Stimulated activated CD8-positive, alpha-beta memory T cell treated with anti-CD3 and anti-CD28 coated beads, Interleukin-12 subunit alpha, Interleukin-12 subunit beta, amount 100 ng/mL, for 4 hours (primary cell): Measurements from ENCODE around the gene PLP1.
"Not testable (repeated sequence)": the region's sequence is repeated elsewhere in the genome, so short reads cannot be mapped to it uniquely, and the experiment has no call there.

Experiments
- DNase-seq: peaks from one replicate; pipeline ENCODE4 v3.0.0-alpha.2; 2020; ENCODE audit warnings: low read depth

The PLP1 gene

DNA sequence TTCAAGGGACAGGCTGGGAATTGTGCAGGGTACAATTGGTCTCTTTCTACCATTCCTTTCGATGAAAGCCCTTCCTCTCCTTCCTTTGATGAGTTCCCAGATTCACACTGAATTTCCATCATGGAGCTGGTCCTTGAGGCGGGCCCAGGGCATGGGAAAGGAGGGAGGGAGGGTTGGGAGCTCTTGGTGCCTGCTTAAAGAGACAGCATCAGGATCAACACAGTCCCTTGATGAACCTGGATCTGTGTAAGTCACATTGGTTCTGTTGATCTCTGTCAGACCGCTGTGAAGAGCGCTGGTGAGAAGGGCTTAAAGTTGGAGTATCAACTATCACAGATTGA, 4.4 kb downstream of the PLP1 start:
- DNase-seq, result no peak

DNA sequence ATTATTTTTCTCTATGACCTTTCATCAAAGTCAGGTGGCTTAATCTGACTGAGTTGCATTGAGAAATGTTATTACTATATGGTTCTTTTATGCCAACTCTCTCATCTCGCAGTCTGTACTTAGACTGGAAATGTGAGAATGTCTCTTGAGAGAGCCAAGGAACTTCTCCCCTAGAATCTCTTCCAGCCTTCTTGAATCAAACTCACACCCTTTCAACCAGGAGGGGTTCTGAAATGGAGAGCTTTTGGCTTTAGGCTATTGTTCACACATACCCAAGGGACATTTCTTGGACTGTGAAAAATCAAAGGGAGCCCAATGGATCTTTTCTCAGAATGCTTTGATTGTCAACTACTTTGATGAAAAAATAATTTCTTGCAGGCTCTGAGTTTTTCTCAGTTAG, 5.1 kb downstream of the PLP1 start:
- DNase-seq, result no peak

DNA sequence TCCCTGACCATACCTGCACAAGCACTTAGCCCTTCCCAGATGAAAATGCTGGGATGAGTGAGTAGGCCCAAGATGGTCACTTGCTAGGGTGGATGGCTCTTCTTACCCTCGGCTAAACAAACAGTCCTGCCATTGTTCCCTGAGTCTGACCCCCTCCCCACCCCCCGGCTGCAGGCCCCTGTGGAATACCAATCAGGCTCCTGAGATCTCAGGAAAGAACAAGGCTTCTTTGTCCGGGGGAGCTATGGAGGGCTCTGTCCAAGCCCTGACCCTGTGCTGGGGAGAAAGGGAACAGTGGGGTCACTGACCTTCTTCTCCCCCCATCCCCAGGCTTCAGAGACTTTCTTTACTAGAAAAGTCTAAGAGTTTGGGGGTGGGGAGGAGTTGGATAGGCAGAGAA, 6.0 kb downstream of the PLP1 start:
- no peak for DNase-seq

DNA sequence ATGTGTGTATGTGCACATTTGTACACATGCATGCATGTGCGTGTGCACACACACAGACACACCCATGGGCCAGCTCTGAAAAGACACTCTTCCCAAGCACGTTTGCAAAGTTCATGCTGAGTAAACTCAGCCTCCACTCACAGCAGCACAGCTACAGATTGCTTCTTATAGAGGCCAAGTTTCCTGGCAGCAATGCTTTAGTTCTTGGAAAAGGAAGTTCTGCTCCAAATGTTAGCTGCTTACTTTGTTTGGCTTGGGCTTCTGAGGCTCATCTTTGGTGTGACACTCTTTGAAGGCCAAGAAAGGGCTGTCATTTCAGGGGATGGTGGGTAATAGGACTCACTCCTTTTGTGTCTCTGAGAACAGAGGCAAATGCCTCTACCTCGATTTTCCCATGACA, 6.6 kb downstream of the PLP1 start:
- DNase-seq, result no peak

DNA sequence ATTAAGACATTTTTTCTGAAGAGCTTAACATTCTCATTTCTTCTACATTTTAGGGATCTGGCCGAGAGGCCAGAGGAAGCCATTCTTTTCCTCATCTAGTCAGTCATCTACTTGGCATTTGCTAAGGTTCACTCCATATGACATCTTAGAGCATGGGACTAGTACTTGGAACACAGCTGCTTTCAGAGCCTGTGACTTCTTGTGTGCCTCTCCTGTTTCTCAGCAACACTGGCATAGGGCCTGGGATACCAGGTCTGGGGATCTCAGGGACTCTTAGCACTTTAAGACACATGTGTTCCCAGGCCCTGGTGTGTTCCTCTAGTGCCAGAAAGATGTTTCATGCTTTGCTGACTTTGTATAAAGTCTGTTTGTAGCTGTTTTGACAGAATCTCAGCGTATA, 7.3 kb downstream of the PLP1 start:
- DNase-seq, result no peak

- no peak for DNase-seq
These were observed 12.4 kb downstream of the PLP1 start for GRCh38 chrX:103789004-103789403.

GRCh38 chrX:103791228-103791627, 14.6 kb downstream of the PLP1 start:
- no peak for DNase-seq

DNA sequence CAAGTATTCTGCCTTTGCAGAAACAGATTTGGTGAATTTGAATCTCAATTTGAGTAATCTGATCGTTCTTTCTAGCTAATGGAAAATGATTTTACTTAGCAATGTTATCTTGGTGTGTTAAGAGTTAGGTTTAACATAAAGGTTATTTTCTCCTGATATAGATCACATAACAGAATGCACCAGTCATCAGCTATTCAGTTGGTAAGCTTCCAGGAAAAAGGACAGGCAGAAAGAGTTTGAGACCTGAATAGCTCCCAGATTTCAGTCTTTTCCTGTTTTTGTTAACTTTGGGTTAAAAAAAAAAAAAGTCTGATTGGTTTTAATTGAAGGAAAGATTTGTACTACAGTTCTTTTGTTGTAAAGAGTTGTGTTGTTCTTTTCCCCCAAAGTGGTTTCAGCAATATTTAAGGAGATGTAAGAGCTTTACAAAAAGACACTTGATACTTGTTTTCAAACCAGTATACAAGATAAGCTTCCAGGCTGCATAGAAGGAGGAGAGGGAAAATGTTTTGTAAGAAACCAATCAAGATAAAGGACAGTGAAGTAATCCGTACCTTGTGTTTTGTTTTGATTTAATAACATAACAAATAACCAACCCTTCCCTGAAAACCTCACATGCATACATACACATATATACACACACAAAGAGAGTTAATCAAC, 15.3 kb downstream of the PLP1 start:
- DNase-seq, result no peak

GRCh38 chrX:103792916-103793544, 16.4 kb downstream of the PLP1 start:
- DNase-seq, result no peak

DNA sequence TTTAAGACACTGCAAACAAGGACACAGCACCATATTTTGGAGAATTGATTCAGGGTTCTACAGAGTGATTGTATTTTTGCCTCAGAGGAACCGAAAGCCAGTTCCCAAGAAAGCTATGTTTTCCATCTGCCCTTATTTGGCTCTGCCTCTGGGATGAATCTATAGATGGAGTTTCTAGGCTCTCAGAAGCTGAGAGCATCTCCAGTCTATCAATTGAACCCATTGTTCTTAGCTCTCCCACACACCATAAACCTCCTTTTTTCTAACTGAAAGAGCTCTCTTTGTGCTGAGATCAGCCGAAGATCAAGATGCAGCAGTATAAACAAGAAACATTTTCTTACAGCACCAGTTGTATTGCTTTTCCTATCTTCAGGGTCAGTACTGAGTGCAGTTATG, 16.9 kb downstream of the PLP1 start:
- DNase-seq, result no peak

- DNase-seq, result no peak
These were observed 17.5 kb downstream of the PLP1 start for GRCh38 chrX:103794119-103794518.

DNA sequence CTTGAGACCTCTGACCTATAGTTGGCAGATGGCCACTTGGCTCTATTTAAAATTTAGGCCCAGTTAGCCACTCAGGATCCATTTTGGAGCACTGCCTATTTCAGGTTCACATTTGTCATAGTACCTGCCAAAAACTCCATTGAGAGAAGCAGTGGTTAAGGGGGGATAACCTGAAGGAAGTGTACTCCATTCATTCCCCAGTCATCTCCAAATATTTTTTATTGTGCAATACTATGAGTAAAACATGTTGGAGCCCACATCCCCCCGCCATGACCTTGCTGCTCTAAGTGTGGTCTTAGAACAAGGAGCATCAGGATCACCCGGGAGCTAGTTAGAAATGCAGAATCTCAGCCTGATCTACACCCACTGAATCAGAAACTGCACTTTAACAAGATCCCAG, 21.1 kb downstream of the PLP1 start:
- no peak for DNase-seq

DNA sequence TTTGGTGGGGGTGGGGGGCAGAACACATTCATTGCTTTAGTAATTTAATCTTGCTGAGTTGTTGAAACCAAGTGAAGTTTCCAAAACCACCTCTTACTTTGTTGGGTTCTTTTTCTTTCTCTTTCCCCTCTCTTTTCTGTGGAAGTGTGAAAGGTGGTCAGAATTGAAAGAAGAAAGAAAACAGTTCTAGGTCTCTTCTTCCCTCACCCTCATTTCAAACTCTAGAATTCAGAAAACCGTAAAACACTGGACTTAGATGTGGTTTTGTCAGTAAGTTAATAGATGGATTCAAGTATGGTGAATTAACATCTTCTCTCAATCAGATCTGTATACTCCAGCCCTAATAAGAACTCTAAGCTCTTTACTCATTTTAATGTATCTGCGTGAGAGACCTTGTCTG, 23.7 kb downstream of the PLP1 start:
- no peak for DNase-seq

DNA sequence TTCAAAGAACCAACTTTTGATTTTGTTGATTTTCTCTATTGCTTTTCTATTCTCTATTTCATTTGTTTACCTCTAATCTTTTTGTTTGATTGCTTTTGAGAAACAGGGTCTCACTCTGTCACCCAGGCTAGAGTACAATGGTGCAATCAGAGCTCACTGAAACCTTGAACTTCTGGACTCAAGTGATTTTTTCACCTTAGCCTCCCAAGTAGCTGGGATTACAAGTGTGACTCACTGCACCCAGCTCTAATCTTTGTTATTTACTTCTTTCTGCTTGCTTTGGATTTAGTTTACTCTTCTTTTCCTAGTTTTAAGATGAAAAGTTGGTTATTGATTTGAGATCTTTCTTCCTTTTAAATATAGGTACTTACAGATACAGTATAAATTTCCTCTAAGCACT, 29.2 kb downstream of the PLP1 start:
- no peak for DNase-seq

DNA sequence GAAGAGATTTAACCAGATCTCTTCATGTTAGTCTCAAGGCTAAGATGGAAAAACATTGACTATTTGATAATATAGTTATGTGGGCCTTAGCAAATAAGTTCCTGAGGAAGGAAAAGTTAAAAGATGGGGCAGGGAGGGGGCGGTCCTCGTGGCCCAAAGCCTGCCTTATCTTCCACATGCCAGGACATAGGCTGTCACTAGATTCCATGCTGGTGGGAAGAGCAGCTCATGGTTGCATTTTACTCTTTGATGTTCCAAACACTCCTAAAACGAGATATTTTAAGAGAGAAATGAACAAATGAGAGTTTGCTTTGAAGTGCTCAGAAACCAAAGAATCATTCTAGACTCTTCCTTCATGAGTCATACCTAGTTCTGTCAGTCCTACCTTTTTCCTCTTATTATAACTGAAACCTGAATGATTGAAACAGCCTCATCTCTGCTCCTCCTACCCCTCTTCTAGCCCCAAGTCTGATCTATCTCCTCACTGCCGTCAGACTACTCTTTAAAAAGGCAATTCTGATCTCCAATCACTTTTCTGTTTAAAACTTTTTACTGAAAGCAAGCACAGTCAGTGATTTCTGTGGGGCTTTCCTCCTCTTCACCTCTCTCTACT, 30.3 kb downstream of the PLP1 start:
- DNase-seq, result no peak

DNA sequence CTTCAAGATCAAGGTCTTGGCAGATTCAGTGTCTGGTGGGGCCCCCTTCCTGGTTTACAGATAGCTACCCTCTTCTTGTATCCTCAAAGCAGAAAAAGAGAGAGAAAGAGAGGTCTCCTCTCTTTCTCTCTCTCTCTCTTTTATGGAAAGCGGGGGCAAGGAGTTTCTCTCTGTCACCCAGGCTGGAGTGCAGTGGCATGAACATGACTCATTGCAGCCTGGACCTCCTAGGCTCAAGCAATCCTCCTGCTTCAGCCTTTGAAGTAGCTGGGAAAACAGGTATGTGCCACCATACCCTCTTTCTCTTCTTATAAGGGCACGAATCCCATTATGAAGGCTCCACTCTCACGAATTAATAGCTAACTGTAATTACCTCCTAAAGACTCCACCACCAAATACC, 35.2 kb downstream of the PLP1 start:
- no peak for DNase-seq

GRCh38 chrX:103817101-103817500, 40.5 kb downstream of the PLP1 start:
- not testable (repeated sequence) for DNase-seq

DNA sequence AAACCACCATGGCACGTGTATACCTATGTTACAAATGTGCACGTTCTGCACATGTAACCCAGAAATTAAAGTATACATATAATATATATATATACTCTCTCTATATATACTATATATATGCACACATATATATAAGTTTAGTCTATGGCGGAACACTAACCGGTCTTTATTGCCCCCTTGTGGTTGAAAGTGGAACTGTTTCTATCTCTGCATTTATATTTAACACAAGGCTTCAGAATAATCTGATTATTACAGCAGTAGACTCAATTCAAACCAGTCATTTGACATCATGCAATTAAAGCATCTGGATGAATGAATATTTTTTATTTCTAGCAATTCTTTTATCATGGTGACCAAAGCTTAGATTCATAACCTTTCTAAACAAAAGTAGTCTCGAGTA, 40.9 kb downstream of the PLP1 start:
- no peak for DNase-seq

GRCh38 chrX:103818842-103819619, 42.4 kb downstream of the PLP1 start:
- DNase-seq, result no peak

- not testable (repeated sequence) for DNase-seq
These were observed 44.2 kb downstream of the PLP1 start for GRCh38 chrX:103820802-103821201.

GRCh38 chrX:103823591-103823990, 47.0 kb downstream of the PLP1 start:
- no peak for DNase-seq

DNA sequence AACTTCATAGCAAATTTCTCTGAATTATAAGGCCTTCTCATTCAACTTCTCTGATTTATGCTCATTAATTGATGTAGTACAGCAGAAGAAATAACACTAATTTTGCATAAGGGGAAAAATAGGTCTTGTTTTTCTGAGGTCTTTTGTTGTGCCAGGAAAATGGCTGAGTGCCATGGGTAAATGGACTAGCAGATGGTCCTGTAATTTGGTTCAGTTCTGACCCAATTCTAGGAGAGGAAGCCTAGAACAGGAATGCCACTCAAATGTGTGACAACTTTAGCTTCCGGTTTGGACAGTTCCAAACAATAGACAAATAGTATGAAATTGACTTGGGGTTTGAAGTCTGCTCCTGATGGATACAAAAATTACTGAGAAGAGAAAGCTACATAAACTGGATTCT, 49.2 kb downstream of the PLP1 start:
- DNase-seq, result no peak

- DNase-seq, result no peak
These were observed 51.9 kb downstream of the PLP1 start for GRCh38 chrX:103828529-103828928.
